GM18499 (cell line): ENCODE data around the gene PPP1R27.

Experiments used
- ATAC-seq: cut with Tn5 transposase; IDR thresholded peaks from one replicate; pipeline ENCODE4 v1.9.1; 2021; ENCODE audit warnings: moderate number of reproducible peaks; ENCODE audit not compliant: insufficient read depth, unreplicated experiment

Gene PPP1R27

GRCh38 chr17:81822996-81823819, 11.6 kb downstream of the PPP1R27 start:
- no peak for ATAC-seq

- no peak for ATAC-seq
Measured at GRCh38 chr17:81822312-81822637, 12.6 kb downstream of the PPP1R27 start.

GRCh38 chr17:81821603-81822311, 13.1 kb downstream of the PPP1R27 start:
- ATAC-seq = no peak

- no peak for ATAC-seq
Measured at GRCh38 chr17:81821147-81821546, 13.7 kb downstream of the PPP1R27 start.

GRCh38 chr17:81819708-81820107, 15.1 kb downstream of the PPP1R27 start:
- no peak for ATAC-seq

GRCh38 chr17:81817758-81818147, 17.1 kb downstream of the PPP1R27 start:
- no peak for ATAC-seq

GRCh38 chr17:81815646-81815986, 19.2 kb downstream of the PPP1R27 start:
- ATAC-seq = no peak

- no peak for ATAC-seq
Measured at GRCh38 chr17:81814748-81815645, 19.9 kb downstream of the PPP1R27 start.

GRCh38 chr17:81813861-81814683, 20.8 kb downstream of the PPP1R27 start:
- no peak for ATAC-seq

- ATAC-seq = no peak
Measured at GRCh38 chr17:81813371-81813684, 21.5 kb downstream of the PPP1R27 start.

- no peak for ATAC-seq
Measured at GRCh38 chr17:81812571-81813370, 22.1 kb downstream of the PPP1R27 start.

GRCh38 chr17:81811705-81812570, 22.9 kb downstream of the PPP1R27 start:
- ATAC-seq = no peak

GRCh38 chr17:81810892-81811704, 23.8 kb downstream of the PPP1R27 start:
- ATAC-seq = no peak

- no peak for ATAC-seq
Measured at GRCh38 chr17:81810476-81810875, 24.4 kb downstream of the PPP1R27 start.

- no peak for ATAC-seq
Measured at GRCh38 chr17:81809556-81809998, 25.3 kb downstream of the PPP1R27 start.

GRCh38 chr17:81808778-81809555, 25.9 kb downstream of the PPP1R27 start:
- ATAC-seq = no peak

GRCh38 chr17:81807839-81808238, 27.0 kb downstream of the PPP1R27 start:
- ATAC-seq = no peak
